AG04450 (cell line): ENCODE data around the gene PDIA4. TPM values are rescaled to one million over a fixed set of nuclear protein-coding genes. Genes with fewer than 3 reads are reported as not detected.
"Not testable (repeated sequence)": the region's sequence is repeated elsewhere in the genome, so short reads cannot be mapped to it uniquely, and the experiment has no call there.

Source experiments
- CTCF ChIA-PET: fragments of 300-600, 350-600 bp; formaldehyde crosslinking; extraction: SDS; loops from one replicate; lab custom pipeline; 2022; ENCODE audit warnings: antibody characterized with exemption, inconsistent platforms; lab: Charles Lee
- POLR2A ChIA-PET: fragments of 350-600 bp; formaldehyde crosslinking; extraction: SDS; loops from one replicate; lab custom pipeline; 2021; ENCODE audit warnings: antibody characterized with exemption, inconsistent platforms; lab: Yijun Ruan, JAX
- DNase-seq: peaks from one replicate; pipeline ENCODE4 v3.0.0-alpha.2; 2011; ENCODE audit warnings: low read depth, low spot score
- H3K27ac ChIP-seq: one replicate; pipeline ENCODE4 v1.5.1; 2012; ENCODE audit warnings: low read depth, low read length, control low read depth
- H3K27me3 ChIP-seq: one replicate; pipeline ENCODE4 v1.6.0; 2012; ENCODE audit warnings: low read length; ENCODE audit not compliant: control insufficient read depth, insufficient read depth
- H3K4me3 ChIP-seq: 2 replicates; pipeline ENCODE4 v1.5.1; 2011; ENCODE audit warnings: mild to moderate bottlenecking, low read depth, low read length, control low read depth
- H3K9me3 ChIP-seq: 2 replicates; pipeline ENCODE4 v1.5.1; 2012; ENCODE audit warnings: low read length; ENCODE audit not compliant: control insufficient read depth, insufficient read depth
- CTCF ChIP-seq: IDR thresholded peaks from 2 replicates; pipeline ENCODE4 v1.5.1; 2011; ENCODE audit warnings: low read depth, low read length, control low read depth, inconsistent platforms
- polyA plus RNA-seq: library from polyadenylated mRNA; depleted of rRNA; stranded (reverse); fragments of >200 nt; gene quantifications from 2 replicates; pipeline ENCODE4 v1.2.3, GENCODE V29; 2011

The PDIA4 gene
- polyA plus RNA-seq, 1 experiment, result 227 TPM

GRCh38 chr7:149020483-149020882, 7.8 kb downstream of the PDIA4 start:
- H3K4me3 ChIP-seq, result no peak overlapping the region
- no peak overlapping the region for H3K27ac ChIP-seq
- ChIA-PET CTCF (interaction anchor here (1.7 to 7.7 kb wide), 2 partner anchors 14 to 45 kb away, joined by 6 to 54 read pairs; no protein-coding TSS in a partner anchor), POLR2A (no interaction called here)
- TF ChIP-seq CTCF, result no peak
- H3K27me3 ChIP-seq, result no peaks in the 10 kb centered on the region
- DNase-seq, result no peak
- no peaks in the 10 kb centered on the region for H3K9me3 ChIP-seq

GRCh38 chr7:149016876-149017275, 11.4 kb downstream of the PDIA4 start:
- H3K27ac ChIP-seq, result no peak overlapping the region
- no peaks in the 10 kb centered on the region for H3K27me3 ChIP-seq
- CTCF ChIA-PET, result no interaction called here
- TF ChIP-seq CTCF, result no peak
- no peaks in the 10 kb centered on the region for H3K9me3 ChIP-seq
- POLR2A ChIA-PET, result no interaction called here
- no peak overlapping the region for H3K4me3 ChIP-seq
- DNase-seq, result no peak

GRCh38 chr7:149014309-149014708, 14.0 kb downstream of the PDIA4 start:
- CTCF ChIA-PET, result no interaction called here
- Histone ChIP-seq H3K27me3 (no peaks in the 10 kb centered on the region), H3K27ac (no peak overlapping the region), H3K4me3 (no peak overlapping the region), H3K9me3 (no peaks in the 10 kb centered on the region)
- TF ChIP-seq CTCF, result no peak
- DNase-seq, result no peak
- POLR2A ChIA-PET, result no interaction called here

GRCh38 chr7:149013876-149014275, 14.4 kb downstream of the PDIA4 start:
- H3K27me3 ChIP-seq, result no peaks in the 10 kb centered on the region
- TF ChIP-seq CTCF, result no peak
- no peaks in the 10 kb centered on the region for H3K9me3 ChIP-seq
- H3K27ac ChIP-seq, result no peak overlapping the region
- CTCF ChIA-PET, result no interaction called here
- H3K4me3 ChIP-seq, result no peak overlapping the region
- POLR2A ChIA-PET, result no interaction called here
- no peak for DNase-seq

GRCh38 chr7:149012730-149013129, 15.6 kb downstream of the PDIA4 start:
- CTCF ChIA-PET, POLR2A ChIA-PET, H3K9me3 ChIP-seq, H3K27ac ChIP-seq, DNase-seq, H3K4me3 ChIP-seq, H3K27me3 ChIP-seq: not testable (repeated sequence)

GRCh38 chr7:149011491-149011890, 16.8 kb downstream of the PDIA4 start:
- no peaks in the 10 kb centered on the region for H3K9me3 ChIP-seq
- ChIA-PET CTCF (interaction anchor here (2.0 kb wide), 1 partner anchor 54 kb away, joined by 7 read pairs; no protein-coding TSS in a partner anchor), POLR2A (no interaction called here)

More at GRCh38 chr7:149011491-149011890, 16.8 kb downstream of the PDIA4 start:
- TF ChIP-seq CTCF, result no peak
- no peak overlapping the region for H3K27ac ChIP-seq
- no peak overlapping the region for H3K4me3 ChIP-seq
- DNase-seq, result no peak
- no peaks in the 10 kb centered on the region for H3K27me3 ChIP-seq
